HG03442 (cell line): ENCODE data around the gene GYS1.

ENCODE experiments used
- ATAC-seq: cut with Tn5 transposase; IDR thresholded peaks from one replicate; pipeline ENCODE4 v1.9.1; 2021; ENCODE audit warnings: mild to moderate bottlenecking, moderate library complexity; ENCODE audit not compliant: unreplicated experiment

Gene GYS1

DNA sequence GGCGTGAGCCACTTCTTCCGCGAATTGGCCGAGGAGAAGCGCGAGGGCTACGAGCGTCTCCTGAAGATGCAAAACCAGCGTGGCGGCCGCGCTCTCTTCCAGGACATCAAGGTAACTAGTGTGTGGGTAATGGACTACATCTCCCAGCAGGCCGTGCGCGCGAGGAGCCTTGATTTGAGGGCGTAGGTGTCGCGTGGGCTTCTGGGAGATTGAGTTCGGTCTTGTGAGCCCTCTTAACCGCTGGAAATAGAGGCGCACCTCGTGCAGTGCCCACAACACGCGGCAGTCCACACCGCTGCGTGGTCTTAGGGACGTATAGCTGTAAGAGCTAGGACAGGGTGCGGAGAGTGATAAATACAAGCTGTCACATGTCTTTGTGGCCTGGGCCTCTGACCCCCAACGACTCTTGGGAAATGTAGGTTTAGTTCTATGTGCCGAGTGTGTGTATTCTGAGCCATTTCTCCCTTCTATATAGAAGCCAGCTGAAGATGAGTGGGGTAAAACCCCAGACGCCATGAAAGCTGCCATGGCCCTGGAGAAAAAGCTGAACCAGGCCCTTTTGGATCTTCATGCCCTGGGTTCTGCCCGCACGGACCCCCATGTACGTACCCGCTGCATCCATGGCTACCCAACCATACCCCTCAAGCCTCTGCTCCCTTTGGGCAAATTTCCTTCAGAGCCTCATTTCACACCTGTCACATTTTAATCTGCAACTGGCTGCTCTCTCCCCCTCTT is 27.1 kb downstream of the GYS1 start:
- ATAC-seq: peak; percentile 20

DNA sequence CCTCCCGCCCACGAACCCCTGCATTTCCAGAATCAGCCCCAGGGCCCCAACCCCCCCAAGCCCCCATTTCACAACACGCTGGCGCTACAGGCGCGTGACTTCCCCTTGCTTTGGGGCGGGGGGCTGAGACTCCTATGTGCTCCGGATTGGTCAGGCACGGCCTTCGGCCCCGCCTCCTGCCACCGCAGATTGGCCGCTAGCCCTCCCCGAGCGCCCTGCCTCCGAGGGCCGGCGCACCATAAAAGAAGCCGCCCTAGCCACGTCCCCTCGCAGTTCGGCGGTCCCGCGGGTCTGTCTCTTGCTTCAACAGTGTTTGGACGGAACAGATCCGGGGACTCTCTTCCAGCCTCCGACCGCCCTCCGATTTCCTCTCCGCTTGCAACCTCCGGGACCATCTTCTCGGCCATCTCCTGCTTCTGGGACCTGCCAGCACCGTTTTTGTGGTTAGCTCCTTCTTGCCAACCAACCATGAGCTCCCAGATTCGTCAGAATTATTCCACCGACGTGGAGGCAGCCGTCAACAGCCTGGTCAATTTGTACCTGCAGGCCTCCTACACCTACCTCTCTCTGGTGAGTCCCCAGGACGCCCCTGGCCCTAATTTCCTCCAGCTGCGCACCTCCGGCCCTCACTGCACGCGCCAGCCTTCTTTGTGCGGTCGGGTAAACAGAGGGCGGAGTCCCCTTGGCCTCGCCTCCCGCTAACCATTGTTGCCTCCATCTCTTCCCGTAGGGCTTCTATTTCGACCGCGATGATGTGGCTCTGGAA is 27.9 kb downstream of the GYS1 start, which contains the start of gene FTL:
TSS of gene FTL (plus strand) at position 270 of the 766 bp plus-strand sequence. CDS start at position 469, 199 bp downstream.
- ATAC-seq: peak; percentile 66

GRCh38 chr19:48964205-48965039 is 28.7 kb downstream of the GYS1 start:
- no peak for ATAC-seq

DNA sequence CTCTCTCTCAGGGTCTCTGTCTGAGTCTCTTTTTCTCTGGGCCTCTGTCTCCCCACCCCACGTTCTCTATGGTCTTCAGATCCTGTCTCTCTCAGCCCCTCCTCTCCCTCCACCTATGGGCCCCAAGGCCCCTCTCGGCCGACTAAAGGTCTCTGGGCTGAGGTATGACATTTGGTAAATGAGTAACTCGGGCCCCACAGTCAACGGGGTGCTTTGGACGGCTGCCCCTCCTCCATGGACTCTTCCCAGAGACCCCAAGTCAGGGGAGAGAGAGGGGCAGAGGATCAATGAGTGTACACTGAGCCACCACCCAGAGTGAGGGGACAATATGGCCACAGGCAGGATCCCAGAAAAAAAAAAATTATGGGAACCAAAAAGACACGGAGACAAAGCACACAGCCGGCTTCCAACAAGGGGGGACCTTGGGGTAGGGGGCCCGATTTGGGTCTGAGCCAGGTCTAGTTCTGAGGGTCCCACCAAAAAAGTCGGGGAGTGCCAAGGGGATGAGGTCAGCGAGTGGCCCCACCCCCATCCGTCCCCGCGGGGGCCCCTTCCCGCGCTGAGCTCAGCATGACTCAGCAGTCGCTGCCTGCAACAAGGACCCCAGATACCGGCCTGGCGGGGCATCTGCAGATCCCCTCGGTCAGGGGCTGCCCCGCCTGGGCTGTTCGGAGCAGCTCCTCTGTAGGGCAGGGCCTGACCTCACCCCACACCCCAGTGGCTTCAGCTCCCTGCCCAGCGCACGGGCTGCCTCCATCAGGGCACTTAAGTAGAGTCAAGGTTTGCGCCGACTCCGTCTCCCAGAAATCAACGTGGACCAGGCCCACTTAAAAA is 29.5 kb downstream of the GYS1 start:
- ATAC-seq: no peak

DNA sequence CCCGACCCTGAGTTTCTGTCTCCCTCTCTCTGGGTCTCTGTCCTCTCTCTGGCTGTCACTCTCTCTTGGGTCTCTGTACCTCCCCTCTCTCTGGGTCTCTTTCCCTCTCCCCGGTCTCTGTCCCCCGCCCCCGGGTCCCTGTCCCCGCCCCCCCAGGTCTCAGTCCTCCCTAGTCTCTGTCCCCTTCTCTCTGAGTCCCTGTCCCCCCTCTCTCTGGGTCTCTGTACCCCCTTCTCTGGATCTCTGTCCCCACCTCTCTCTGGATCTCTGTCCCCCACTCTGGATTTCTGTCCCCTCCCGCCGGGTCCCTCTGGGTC is 30.3 kb downstream of the GYS1 start:
- ATAC-seq: no peak

DNA sequence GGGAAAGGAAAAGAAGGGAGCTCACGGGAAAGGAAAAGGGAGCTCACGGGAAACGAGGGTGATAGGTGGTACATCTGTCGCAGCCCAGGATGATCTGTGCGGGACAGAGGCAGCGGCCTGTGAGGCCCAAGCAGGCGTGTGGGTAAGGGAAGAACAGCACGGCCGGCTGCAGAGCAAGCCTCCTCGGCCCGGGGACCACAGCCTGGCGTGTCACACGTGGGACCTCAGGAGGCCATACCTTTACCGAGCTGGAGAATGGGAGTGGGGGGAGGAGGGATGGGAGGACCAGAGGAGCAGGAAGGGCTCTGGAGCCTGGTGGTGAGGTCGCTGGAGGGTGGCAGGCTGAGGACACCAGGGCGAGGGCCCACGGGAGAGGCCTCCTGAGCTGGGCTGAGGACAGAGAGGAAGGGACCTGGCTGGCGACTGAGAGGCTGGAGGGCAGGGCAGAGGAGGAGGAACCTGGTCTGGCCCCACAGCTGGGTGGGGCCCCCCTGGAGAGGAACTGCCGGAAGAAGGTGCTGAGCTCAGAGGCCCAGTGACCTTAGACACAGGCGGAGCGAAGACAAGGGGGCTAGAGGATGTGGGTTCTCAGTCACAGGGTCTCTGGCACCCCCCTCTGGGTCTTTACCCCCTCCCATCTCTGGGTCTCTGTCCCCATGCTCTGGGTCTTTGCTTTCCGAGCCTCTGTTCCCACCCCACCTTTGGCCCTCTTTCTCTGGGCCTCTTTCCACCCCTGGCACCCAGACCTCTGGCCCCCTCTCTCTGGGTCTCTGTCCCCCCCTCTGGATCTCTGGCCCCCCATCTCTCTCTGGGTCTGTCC is 30.9 kb downstream of the GYS1 start:
- ATAC-seq: no peak

- no peak for ATAC-seq
Observed at GRCh38 chr19:48961673-48962028, 31.5 kb downstream of the GYS1 start.

- no peak for ATAC-seq
Observed at GRCh38 chr19:48961051-48961649, 32.0 kb downstream of the GYS1 start.

- no peak for ATAC-seq
Observed at GRCh38 chr19:48959341-48960239, 33.5 kb downstream of the GYS1 start.

- no peak for ATAC-seq
Observed at GRCh38 chr19:48958006-48958405, 35.1 kb downstream of the GYS1 start.

GRCh38 chr19:48955308-48955958 is 37.7 kb downstream of the GYS1 start:
- no peak for ATAC-seq

- ATAC-seq: peak; percentile 87
Observed at GRCh38 chr19:48954595-48955307, 38.4 kb downstream of the GYS1 start, which contains the start of gene BAX. Gene BAX (plus strand): TSS chr19:48954875. CDS start chr19:48954929, 54 bp downstream.

DNA sequence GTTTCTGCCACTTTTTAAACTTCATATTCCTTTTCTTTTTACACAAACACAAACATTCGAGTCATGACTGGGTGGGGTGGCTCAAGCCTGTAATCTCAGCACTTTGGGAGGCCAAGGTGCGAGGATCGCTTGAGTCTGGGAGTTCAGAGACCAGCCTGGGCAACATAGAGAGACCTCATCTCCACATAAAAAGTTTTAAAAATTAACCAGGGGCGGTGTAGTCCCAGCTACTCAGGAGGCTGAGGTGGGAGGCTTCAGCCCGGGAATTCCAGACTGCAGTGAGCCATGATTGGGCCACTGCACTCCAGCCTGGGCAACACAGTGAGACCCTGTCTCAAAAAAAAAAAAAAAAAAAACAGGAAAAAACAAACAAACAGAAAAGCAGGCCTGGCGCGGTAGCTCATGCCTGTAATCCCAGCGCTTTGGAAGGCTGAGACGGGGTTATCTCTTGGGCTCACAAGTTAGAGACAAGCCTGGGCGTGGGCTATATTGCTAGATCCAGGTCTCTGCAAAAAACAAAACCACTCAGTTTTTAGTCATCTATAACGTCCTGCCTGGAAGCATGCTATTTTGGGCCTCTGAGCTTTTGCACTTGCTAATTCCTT is 39.0 kb downstream of the GYS1 start:
- ATAC-seq: no peak

- ATAC-seq: no peak
Observed at GRCh38 chr19:48953141-48953540, 40.0 kb downstream of the GYS1 start.

GRCh38 chr19:48950830-48951519 is 42.1 kb downstream of the GYS1 start:
- ATAC-seq: no peak

DNA sequence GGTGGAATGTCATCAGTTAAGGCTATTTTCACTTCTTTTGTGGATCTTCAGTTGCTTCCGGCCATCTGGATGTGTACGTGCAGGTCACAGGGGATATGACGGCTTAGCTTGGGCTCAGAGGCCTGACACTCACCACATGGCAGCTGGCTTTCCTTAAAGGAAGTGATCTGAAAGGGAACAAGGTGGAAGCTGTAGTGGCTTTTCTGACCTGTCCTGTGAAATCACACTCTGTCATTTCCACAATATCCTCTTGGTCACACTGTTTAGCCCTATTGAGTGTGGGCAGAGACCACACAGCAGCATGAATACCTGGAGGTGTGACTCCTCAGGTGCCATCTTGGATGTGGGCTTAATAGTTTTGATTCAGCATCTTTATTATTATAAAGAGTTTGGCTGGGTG is 43.0 kb downstream of the GYS1 start:
- no peak for ATAC-seq
